ENCODE data around the gene ANKRD13B.

DNA sequence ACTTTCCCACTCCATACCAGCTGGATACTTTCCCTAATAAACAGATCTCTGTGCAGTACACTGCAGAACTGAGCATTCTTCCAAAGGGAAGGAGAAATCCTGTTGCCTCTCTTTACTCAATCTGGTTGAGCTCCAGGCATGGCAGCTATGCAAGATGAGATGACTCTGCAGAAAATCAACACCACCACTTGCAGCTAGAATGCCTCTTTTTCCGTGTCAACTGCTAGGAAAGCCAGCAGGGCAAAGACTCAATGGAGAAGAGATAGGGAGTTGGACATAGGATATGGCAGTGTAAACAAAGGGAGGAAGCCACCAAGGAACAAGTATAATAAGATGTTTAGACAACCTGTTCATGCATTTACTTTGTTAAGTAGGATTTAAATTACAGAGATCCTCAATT lies 70.2 kb downstream of the ANKRD13B start:
- TF ChIP-seq, protein P1, sequence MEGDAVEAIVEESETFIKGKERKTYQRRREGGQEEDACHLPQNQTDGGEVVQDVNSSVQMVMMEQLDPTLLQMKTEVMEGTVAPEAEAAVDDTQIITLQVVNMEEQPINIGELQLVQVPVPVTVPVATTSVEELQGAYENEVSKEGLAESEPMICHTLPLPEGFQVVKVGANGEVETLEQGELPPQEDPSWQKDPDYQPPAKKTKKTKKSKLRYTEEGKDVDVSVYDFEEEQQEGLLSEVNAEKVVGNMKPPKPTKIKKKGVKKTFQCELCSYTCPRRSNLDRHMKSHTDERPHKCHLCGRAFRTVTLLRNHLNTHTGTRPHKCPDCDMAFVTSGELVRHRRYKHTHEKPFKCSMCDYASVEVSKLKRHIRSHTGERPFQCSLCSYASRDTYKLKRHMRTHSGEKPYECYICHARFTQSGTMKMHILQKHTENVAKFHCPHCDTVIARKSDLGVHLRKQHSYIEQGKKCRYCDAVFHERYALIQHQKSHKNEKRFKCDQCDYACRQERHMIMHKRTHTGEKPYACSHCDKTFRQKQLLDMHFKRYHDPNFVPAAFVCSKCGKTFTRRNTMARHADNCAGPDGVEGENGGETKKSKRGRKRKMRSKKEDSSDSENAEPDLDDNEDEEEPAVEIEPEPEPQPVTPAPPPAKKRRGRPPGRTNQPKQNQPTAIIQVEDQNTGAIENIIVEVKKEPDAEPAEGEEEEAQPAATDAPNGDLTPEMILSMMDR (IDR thresholded peaks at IDR 0.05): no peak
- TF ChIP-seq, protein P2, sequence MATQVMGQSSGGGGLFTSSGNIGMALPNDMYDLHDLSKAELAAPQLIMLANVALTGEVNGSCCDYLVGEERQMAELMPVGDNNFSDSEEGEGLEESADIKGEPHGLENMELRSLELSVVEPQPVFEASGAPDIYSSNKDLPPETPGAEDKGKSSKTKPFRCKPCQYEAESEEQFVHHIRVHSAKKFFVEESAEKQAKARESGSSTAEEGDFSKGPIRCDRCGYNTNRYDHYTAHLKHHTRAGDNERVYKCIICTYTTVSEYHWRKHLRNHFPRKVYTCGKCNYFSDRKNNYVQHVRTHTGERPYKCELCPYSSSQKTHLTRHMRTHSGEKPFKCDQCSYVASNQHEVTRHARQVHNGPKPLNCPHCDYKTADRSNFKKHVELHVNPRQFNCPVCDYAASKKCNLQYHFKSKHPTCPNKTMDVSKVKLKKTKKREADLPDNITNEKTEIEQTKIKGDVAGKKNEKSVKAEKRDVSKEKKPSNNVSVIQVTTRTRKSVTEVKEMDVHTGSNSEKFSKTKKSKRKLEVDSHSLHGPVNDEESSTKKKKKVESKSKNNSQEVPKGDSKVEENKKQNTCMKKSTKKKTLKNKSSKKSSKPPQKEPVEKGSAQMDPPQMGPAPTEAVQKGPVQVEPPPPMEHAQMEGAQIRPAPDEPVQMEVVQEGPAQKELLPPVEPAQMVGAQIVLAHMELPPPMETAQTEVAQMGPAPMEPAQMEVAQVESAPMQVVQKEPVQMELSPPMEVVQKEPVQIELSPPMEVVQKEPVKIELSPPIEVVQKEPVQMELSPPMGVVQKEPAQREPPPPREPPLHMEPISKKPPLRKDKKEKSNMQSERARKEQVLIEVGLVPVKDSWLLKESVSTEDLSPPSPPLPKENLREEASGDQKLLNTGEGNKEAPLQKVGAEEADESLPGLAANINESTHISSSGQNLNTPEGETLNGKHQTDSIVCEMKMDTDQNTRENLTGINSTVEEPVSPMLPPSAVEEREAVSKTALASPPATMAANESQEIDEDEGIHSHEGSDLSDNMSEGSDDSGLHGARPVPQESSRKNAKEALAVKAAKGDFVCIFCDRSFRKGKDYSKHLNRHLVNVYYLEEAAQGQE (IDR thresholded peaks at IDR 0.05; ENCODE audit: insufficient read depth in 1 of 2, low read depth in 2 of 2, low read length in 1 of 2): no peak
- TF ChIP-seq SIN3A (IDR thresholded peaks at IDR 0.05; ENCODE audit: borderline replicate concordance, insufficient read depth, low read depth, low read length): no peak
